Retina (tissue), 1 donor: ENCODE data around the gene ZNF445.
"Not testable (repeated sequence)": the region's sequence is repeated elsewhere in the genome, so short reads cannot be mapped to it uniquely, and the experiment has no call there.

Experiments
- DNase-seq: peaks from one replicate; pipeline ENCODE4 v3.0.0-alpha.2; 2016

Gene ZNF445

GRCh38 chr3:44429459-44429858, 48.0 kb downstream of the ZNF445 start:
- DNase-seq = no peak

- no peak for DNase-seq
Measured at GRCh38 chr3:44428910-44429309, 48.6 kb downstream of the ZNF445 start.

- no peak for DNase-seq
Measured at GRCh38 chr3:44427683-44428082, 49.8 kb downstream of the ZNF445 start.

- no peak for DNase-seq
Measured at GRCh38 chr3:44424758-44425157, 52.7 kb downstream of the ZNF445 start.

GRCh38 chr3:44421280-44421679, 56.2 kb downstream of the ZNF445 start:
- DNase-seq = no peak

- DNase-seq = no peak
Measured at GRCh38 chr3:44420676-44421075, 56.8 kb downstream of the ZNF445 start.

GRCh38 chr3:44419923-44420650, 57.4 kb downstream of the ZNF445 start:
- DNase-seq = no peak

GRCh38 chr3:44419116-44419922, 58.2 kb downstream of the ZNF445 start:
- DNase-seq = no peak

- DNase-seq = no peak
Measured at GRCh38 chr3:44418549-44418948, 58.9 kb downstream of the ZNF445 start.

- not testable (repeated sequence) for DNase-seq
Measured at GRCh38 chr3:44418118-44418517, 59.4 kb downstream of the ZNF445 start.

GRCh38 chr3:44416031-44417030, 61.1 kb downstream of the ZNF445 start:
- DNase-seq = no peak

GRCh38 chr3:44415421-44415820, 62.0 kb downstream of the ZNF445 start:
- DNase-seq = no peak

GRCh38 chr3:44414517-44415090, 62.9 kb downstream of the ZNF445 start:
- DNase-seq = no peak

- DNase-seq = no peak
Measured at GRCh38 chr3:44412365-44412764, 65.1 kb downstream of the ZNF445 start.

GRCh38 chr3:44411031-44411645, 66.3 kb downstream of the ZNF445 start:
- DNase-seq = no peak

- DNase-seq = no peak
Measured at GRCh38 chr3:44409640-44410410, 67.6 kb downstream of the ZNF445 start.

- DNase-seq = no peak
Measured at GRCh38 chr3:44402548-44402947, 74.9 kb downstream of the ZNF445 start.

- DNase-seq = no peak
Measured at GRCh38 chr3:44400771-44401170, 76.7 kb downstream of the ZNF445 start.

- DNase-seq = no peak
Measured at GRCh38 chr3:44398853-44399252, 78.6 kb downstream of the ZNF445 start.

GRCh38 chr3:44398271-44398670, 79.2 kb downstream of the ZNF445 start:
- DNase-seq = not testable (repeated sequence)
